Neutrophil (primary cell): Measurements from ENCODE around the gene EAF1.

Experiments used
- H3K27ac ChIP-seq: fragments of 200-600 bp; sonication (generic); 2 replicates; pipeline ENCODE4 v1.5.1; 2016; ENCODE audit warnings: mild to moderate bottlenecking, moderate library complexity
- H3K27me3 ChIP-seq: fragments of 200-600 bp; sonication (generic); 2 replicates; pipeline ENCODE4 v1.6.0; 2016; ENCODE audit warnings: mild to moderate bottlenecking
- H3K36me3 ChIP-seq: fragments of 200-600 bp; sonication (generic); 2 replicates; pipeline ENCODE4 v1.5.1; 2017
- H3K4me1 ChIP-seq, 2 experiments: fragments of 200-600 bp in 1 of 2; sonication (generic) in 1 of 2; 1 replicate in 1 of 2; 2 replicates in 1 of 2; pipeline versions ENCODE4 v1.5.1 to v1.6.1; 2013 to 2016; ENCODE audit warnings: low read depth in 1 of 2, low read length in 1 of 2, mild to moderate bottlenecking in 1 of 2, moderate library complexity in 1 of 2; ENCODE audit not compliant: control insufficient read depth in 1 of 2, insufficient read depth in 1 of 2
- H3K4me3 ChIP-seq, 2 experiments: fragments of 200-600 bp in 1 of 2; sonication (generic) in 1 of 2; 1 replicate in 1 of 2; 2 replicates in 1 of 2; pipeline ENCODE4 v1.5.1; 2013 to 2016; ENCODE audit warnings: low read depth in 1 of 2, low read length in 1 of 2, mild to moderate bottlenecking in 1 of 2, moderate library complexity in 1 of 2
- H3K9me3 ChIP-seq: fragments of 200-600 bp; sonication (generic); 2 replicates; pipeline ENCODE4 v1.5.1; 2016
- CTCF ChIP-seq: fragments of 200-600 bp; sonication (generic); IDR thresholded peaks from 2 replicates; pipeline ENCODE4 v1.5.1; 2016; ENCODE audit warnings: antibody characterized with exemption

Gene EAF1

GRCh38 chr3:15439476-15439875 lies 12.1 kb downstream of the EAF1 start:
- no peaks in the 10 kb centered on the region for H3K27me3 ChIP-seq
- no peaks in the 10 kb centered on the region for H3K9me3 ChIP-seq
- TF ChIP-seq CTCF: no peak
- peak overlapping the region; percentile 73 for H3K27ac ChIP-seq
- H3K36me3 ChIP-seq: peaks cover 90% of the 10 kb centered on the region
- H3K4me1 ChIP-seq: peaks cover 16 to 24% of the 10 kb centered on the region in 2 experiments
- no peak overlapping the region for H3K4me3 ChIP-seq

- H3K27me3 ChIP-seq: no peaks in the 10 kb centered on the region
- peaks cover 16 to 24% of the 10 kb centered on the region in 2 experiments for H3K4me1 ChIP-seq
- H3K9me3 ChIP-seq: no peaks in the 10 kb centered on the region
- no peak for TF ChIP-seq CTCF
- H3K4me3 ChIP-seq: no peak overlapping the region
- H3K27ac ChIP-seq: peak overlapping the region; percentile 16
- H3K36me3 ChIP-seq: peaks cover 78% of the 10 kb centered on the region
Measured at GRCh38 chr3:15440891-15441290, 13.5 kb downstream of the EAF1 start.

GRCh38 chr3:15443826-15444524 lies 16.6 kb downstream of the EAF1 start:
- Histone ChIP-seq H3K36me3 (peaks cover 53% of the 10 kb centered on the region), H3K27ac (no peak overlapping the region), H3K9me3 (no peaks in the 10 kb centered on the region), H3K27me3 (no peaks in the 10 kb centered on the region), H3K4me1 (peaks cover 12 to 18% of the 10 kb centered on the region in 2 experiments), H3K4me3 (no peak overlapping the region)
- no peak for TF ChIP-seq CTCF

- no peaks in the 10 kb centered on the region for H3K36me3 ChIP-seq
- H3K27me3 ChIP-seq: no peaks in the 10 kb centered on the region
- no peaks in the 10 kb centered on the region for H3K4me1 ChIP-seq
- no peak overlapping the region for H3K4me3 ChIP-seq
- no peaks in the 10 kb centered on the region for H3K9me3 ChIP-seq
- TF ChIP-seq CTCF: no peak
- no peak overlapping the region for H3K27ac ChIP-seq
Measured at GRCh38 chr3:15449489-15450224, 22.3 kb downstream of the EAF1 start.

GRCh38 chr3:15450438-15451215 lies 23.2 kb downstream of the EAF1 start:
- Histone ChIP-seq H3K27me3 (no peaks in the 10 kb centered on the region), H3K4me1 (no peaks in the 10 kb centered on the region), H3K4me3 (no peak overlapping the region), H3K36me3 (no peaks in the 10 kb centered on the region), H3K9me3 (no peaks in the 10 kb centered on the region), H3K27ac (no peak overlapping the region)
- no peak for TF ChIP-seq CTCF
